Activated naive CD8-positive, alpha-beta T cell treated with anti-CD3 and anti-CD28 coated beads, Interleukin-2, amount 50 U/mL, for 24 hours (primary cell): Measurements from ENCODE around the gene XRCC1.
A peak's percentile ranks its signal among the peaks of the same experiment; 100 is the strongest.
"Not testable (repeated sequence)": the region's sequence is repeated elsewhere in the genome, so short reads cannot be mapped to it uniquely, and the experiment has no call there.

Experiments used
- ATAC-seq: fragments of 150-1000 bp; cut with Tn5 transposase; one replicate; pipeline ENCODE4 v1.10.0; 2021
- DNase-seq: peaks from one replicate; pipeline ENCODE4 v3.0.0; 2021
- H3K27ac Mint-ChIP-seq: one replicate; pipeline ENCODE4 v1.8.0; 2021; ENCODE audit warnings: mild to moderate bottlenecking, mixed read lengths
- H3K27me3 Mint-ChIP-seq: one replicate; pipeline ENCODE4 v1.8.0; 2021; ENCODE audit warnings: mixed read lengths
- H3K36me3 Mint-ChIP-seq: one replicate; pipeline ENCODE4 v1.8.0; 2021; ENCODE audit warnings: low read depth, mixed read lengths
- H3K4me1 Mint-ChIP-seq: one replicate; pipeline ENCODE4 v1.8.0; 2021; ENCODE audit warnings: mixed read lengths
- H3K4me3 Mint-ChIP-seq: one replicate; pipeline ENCODE4 v1.8.0; 2021; ENCODE audit warnings: mild to moderate bottlenecking, moderate library complexity, mixed read lengths
- H3K9me3 Mint-ChIP-seq: one replicate; pipeline ENCODE4 v1.8.0; 2021; ENCODE audit warnings: mixed read lengths

Gene XRCC1

GRCh38 chr19:43609872-43610271 is 34.5 kb upstream of the XRCC1 start:
- DNase-seq (no peak), ATAC-seq (no peak)
- Mint-ChIP-seq H3K27ac (no peak overlapping the region), H3K4me3 (no peak overlapping the region), H3K4me1 (peaks cover 8% of the 10 kb centered on the region), H3K9me3 (no peaks in the 10 kb centered on the region), H3K27me3 (no peaks in the 10 kb centered on the region), H3K36me3 (peaks cover 11% of the 10 kb centered on the region)

GRCh38 chr19:43607238-43608205 is 32.2 kb upstream of the XRCC1 start:
- no peak for DNase-seq
- Mint-ChIP-seq H3K4me3 (no peak overlapping the region), H3K27me3 (no peaks in the 10 kb centered on the region), H3K9me3 (no peaks in the 10 kb centered on the region), H3K4me1 (peaks cover 8% of the 10 kb centered on the region), H3K27ac (peak overlapping the region; percentile 16), H3K36me3 (peaks cover 7% of the 10 kb centered on the region)
- no peak for ATAC-seq

- peaks cover under 1% of the 10 kb centered on the region for H3K36me3 Mint-ChIP-seq
- peaks cover 8% of the 10 kb centered on the region for H3K4me1 Mint-ChIP-seq
- peak overlapping the region; percentile 16 for H3K27ac Mint-ChIP-seq
- H3K27me3 Mint-ChIP-seq: no peaks in the 10 kb centered on the region
- ATAC-seq (no peak), DNase-seq (no peak)
- H3K4me3 Mint-ChIP-seq: no peak overlapping the region
- H3K9me3 Mint-ChIP-seq: no peaks in the 10 kb centered on the region
Measured at GRCh38 chr19:43606569-43607229, 31.4 kb upstream of the XRCC1 start.

GRCh38 chr19:43605875-43606568 is 30.7 kb upstream of the XRCC1 start:
- Mint-ChIP-seq H3K9me3 (no peaks in the 10 kb centered on the region), H3K4me1 (peaks cover 8% of the 10 kb centered on the region), H3K27ac (peak overlapping the region; percentile 21), H3K36me3 (no peaks in the 10 kb centered on the region), H3K27me3 (no peaks in the 10 kb centered on the region), H3K4me3 (no peak overlapping the region)
- ATAC-seq (no peak), DNase-seq (no peak)

- ATAC-seq, H3K9me3 Mint-ChIP-seq, H3K27me3 Mint-ChIP-seq, DNase-seq, H3K27ac Mint-ChIP-seq, H3K4me3 Mint-ChIP-seq: not testable (repeated sequence)
- H3K4me1 Mint-ChIP-seq: peaks cover 27% of the 10 kb centered on the region
- H3K36me3 Mint-ChIP-seq: peaks cover 16% of the 10 kb centered on the region
Measured at GRCh38 chr19:43600326-43600725, 25.0 kb upstream of the XRCC1 start.

- Mint-ChIP-seq H3K4me3 (no peak overlapping the region), H3K9me3 (no peaks in the 10 kb centered on the region), H3K27ac (no peak overlapping the region), H3K27me3 (peaks cover 2% of the 10 kb centered on the region), H3K4me1 (peaks cover 27% of the 10 kb centered on the region), H3K36me3 (peaks cover 16% of the 10 kb centered on the region)
- ATAC-seq (no peak), DNase-seq (no peak)
Measured at GRCh38 chr19:43599635-43600295, 24.4 kb upstream of the XRCC1 start.

- no peak for ATAC-seq
- peaks cover 31% of the 10 kb centered on the region for H3K4me1 Mint-ChIP-seq
- DNase-seq: no peak
- H3K9me3 Mint-ChIP-seq: no peaks in the 10 kb centered on the region
- H3K27me3 Mint-ChIP-seq: peaks cover 2% of the 10 kb centered on the region
- peak overlapping the region; percentile 91 for H3K4me3 Mint-ChIP-seq
- peaks cover 19% of the 10 kb centered on the region for H3K36me3 Mint-ChIP-seq
- H3K27ac Mint-ChIP-seq: peak overlapping the region; percentile 99
Measured at GRCh38 chr19:43598445-43599240, 23.3 kb upstream of the XRCC1 start.

- peaks cover 2% of the 10 kb centered on the region for H3K27me3 Mint-ChIP-seq
- peaks cover 36% of the 10 kb centered on the region for H3K4me1 Mint-ChIP-seq
- peaks cover 25% of the 10 kb centered on the region for H3K36me3 Mint-ChIP-seq
- DNase-seq: no peak
- H3K9me3 Mint-ChIP-seq: no peaks in the 10 kb centered on the region
- H3K27ac Mint-ChIP-seq: peak overlapping the region; percentile 99
- no peak for ATAC-seq
- peak overlapping the region; percentile 91 for H3K4me3 Mint-ChIP-seq
Measured at GRCh38 chr19:43597876-43598275, 22.5 kb upstream of the XRCC1 start.

GRCh38 chr19:43596842-43597461 is 21.6 kb upstream of the XRCC1 start:
- DNase-seq: no peak
- no peak for ATAC-seq
- Mint-ChIP-seq H3K27me3 (peaks cover 2% of the 10 kb centered on the region), H3K36me3 (peaks cover 28% of the 10 kb centered on the region), H3K4me3 (peak overlapping the region; percentile 91), H3K4me1 (peaks cover 36% of the 10 kb centered on the region), H3K27ac (peak overlapping the region; percentile 99), H3K9me3 (no peaks in the 10 kb centered on the region)

- Mint-ChIP-seq H3K4me1 (peaks cover 36% of the 10 kb centered on the region), H3K4me3 (peak within 1 kb of the TSS; percentile 91), H3K27ac (peak within 1 kb of the TSS; percentile 99), H3K9me3 (no peaks in the 10 kb centered on the region), H3K27me3 (peaks cover 2% of the 10 kb centered on the region), H3K36me3 (peaks cover 28% of the 10 kb centered on the region)
- DNase-seq (peak; percentile 100), ATAC-seq (peak; percentile 75)
Measured at GRCh38 chr19:43595999-43596841, 20.9 kb upstream of the XRCC1 start, which contains the start of the genes IRGQ and ZNF576. Gene IRGQ (minus strand): TSS chr19:43596134. CDS start chr19:43595338, 796 bp downstream. Gene ZNF576 (plus strand): TSS chr19:43596595. CDS start chr19:43597109, 514 bp downstream.

GRCh38 chr19:43595605-43595998 is 20.3 kb upstream of the XRCC1 start:
- H3K36me3 Mint-ChIP-seq: peaks cover 32% of the 10 kb centered on the region
- H3K27ac Mint-ChIP-seq: peak overlapping the region; percentile 99
- no peak for DNase-seq
- peak overlapping the region; percentile 91 for H3K4me3 Mint-ChIP-seq
- peaks cover 38% of the 10 kb centered on the region for H3K4me1 Mint-ChIP-seq
- peaks cover 2% of the 10 kb centered on the region for H3K27me3 Mint-ChIP-seq
- no peak for ATAC-seq
- no peaks in the 10 kb centered on the region for H3K9me3 Mint-ChIP-seq
